Activated CD4-positive, alpha-beta T cell treated with anti-CD3 and anti-CD28 coated beads, Interleukin-2, amount 50 U/mL, for 16 hours (primary cell): ENCODE data around the gene PGA3.

Experiments
- DNase-seq: peaks from one replicate; pipeline ENCODE4 v3.0.0-alpha.2; 2020

The PGA3 gene

GRCh38 chr11:61254403-61255025 lies 51.2 kb downstream of the PGA3 start:
- peak; percentile 80 for DNase-seq

- DNase-seq: no peak
These were observed 53.6 kb downstream of the PGA3 start for GRCh38 chr11:61256710-61257482.

- no peak for DNase-seq
These were observed 55.2 kb downstream of the PGA3 start for GRCh38 chr11:61258546-61258945.

GRCh38 chr11:61259363-61259762 lies 56.0 kb downstream of the PGA3 start:
- no peak for DNase-seq
